Tibial artery (tissue), 4 donors: ENCODE results near the gene COLGALT1.

ENCODE experiments used
- DNase-seq, 2 donors: peaks; one replicate each; pipeline ENCODE4 v3.0.0-alpha.2; 2019
- H3K27ac ChIP-seq, 2 donors: fragments of 200-600 bp; sonication (generic) in 1 of 2; 1 replicate in 1 of 2; 2 replicates in 1 of 2; pipeline ENCODE4 v1.5.1; 2018 to 2019; ENCODE audit warnings: mild to moderate bottlenecking in 1 of 2
- H3K27me3 ChIP-seq, 2 donors: fragments of 200-600 bp; sonication (generic) in 1 of 2; one replicate each; pipeline versions ENCODE4 v1.5.1 to v1.6.0; 2016 to 2019
- H3K36me3 ChIP-seq, 3 donors: fragments of 200-600 bp; sonication (generic) in 2 of 3; one replicate each; pipeline ENCODE4 v1.5.1; 2016 to 2019; ENCODE audit warnings: mild to moderate bottlenecking in 2 of 3
- H3K4me1 ChIP-seq, 4 donors: fragments of 200-600 bp; sonication (generic) in 2 of 4; 1 replicate in 3 of 4; 2 replicates in 1 of 4; pipeline ENCODE4 v1.5.1; 2016 to 2019
- H3K4me3 ChIP-seq, 2 donors: fragments of 200-600 bp; sonication (generic) in 1 of 2; 1 replicate in 1 of 2; 2 replicates in 1 of 2; pipeline ENCODE4 v1.5.1; 2018 to 2019; ENCODE audit warnings: mild to moderate bottlenecking in 2 of 2
- H3K9me3 ChIP-seq, 3 donors: fragments of 200-600 bp; sonication (generic) in 1 of 3; one replicate each; pipeline ENCODE4 v1.5.1; 2016 to 2019
- CTCF ChIP-seq, 2 experiments: fragments of 200-600 bp in 1 of 2; fragments of 450-650 bp in 1 of 2; IDR thresholded peaks; one replicate each; pipeline ENCODE4 v1.5.1; 2017 to 2019; ENCODE audit warnings: antibody characterized with exemption in 2 of 2, mild to moderate bottlenecking in 1 of 2, moderate library complexity in 1 of 2
- intact Hi-C: fragments of 100-400 bp; cut with DNase I; formaldehyde crosslinking; loops from one replicate; pipeline ENCODE4 v1.15.0; 2023; ENCODE audit warnings: low total_unique reads

Gene COLGALT1

GRCh38 chr19:17598953-17599352, 43.5 kb downstream of the COLGALT1 start:
- H3K36me3 ChIP-seq = no peaks in the 10 kb centered on the region
- H3K27me3 ChIP-seq = peaks cover 0 to 41% of the 10 kb centered on the region in 2 donors
- H3K27ac ChIP-seq = no peak overlapping the region
- intact Hi-C loops = loop anchor here (10.0 kb wide), 1 partner anchor 386 kb away; no protein-coding TSS in a partner anchor
- no peak for DNase-seq
- no peak overlapping the region for H3K4me3 ChIP-seq
- no peaks in the 10 kb centered on the region for H3K9me3 ChIP-seq
- no peaks in the 10 kb centered on the region for H3K4me1 ChIP-seq
- no peak for TF ChIP-seq CTCF (IDR thresholded peaks at IDR 0.05)

- H3K27me3 ChIP-seq = peaks cover 0 to 49% of the 10 kb centered on the region in 2 donors
- no peaks in the 10 kb centered on the region for H3K4me1 ChIP-seq
- no peak for TF ChIP-seq CTCF (IDR thresholded peaks at IDR 0.05)
- intact Hi-C loops = loop anchor here (10.0 kb wide), 2 partner anchors 255 to 385 kb away; partner anchors contain the start of gene RPL18A
- no peak for DNase-seq
- no peaks in the 10 kb centered on the region for H3K9me3 ChIP-seq
- no peak overlapping the region for H3K4me3 ChIP-seq
- no peak overlapping the region for H3K27ac ChIP-seq
- no peaks in the 10 kb centered on the region for H3K36me3 ChIP-seq
These were observed 44.3 kb downstream of the COLGALT1 start for GRCh38 chr19:17599780-17600179.

GRCh38 chr19:17601683-17602082, 46.2 kb downstream of the COLGALT1 start:
- no peak for DNase-seq
- no peak overlapping the region for H3K27ac ChIP-seq
- H3K4me1 ChIP-seq = peaks cover 9 to 13% (median 11%) of the 10 kb centered on the region in 4 donors
- H3K9me3 ChIP-seq = no peaks in the 10 kb centered on the region
- H3K4me3 ChIP-seq = no peak overlapping the region
- no peaks in the 10 kb centered on the region for H3K36me3 ChIP-seq
- intact Hi-C loops = loop anchor here (10.0 kb wide), 1 partner anchor 253 kb away; the partner anchor contains the start of gene RPL18A
- peaks cover 0 to 68% of the 10 kb centered on the region in 2 donors for H3K27me3 ChIP-seq
- no peak for TF ChIP-seq CTCF (IDR thresholded peaks at IDR 0.05)

- Histone ChIP-seq H3K4me1 (peaks cover 9 to 14% (median 11%) of the 10 kb centered on the region in 4 donors), H3K27me3 (peaks cover 0 to 73% of the 10 kb centered on the region in 2 donors), H3K27ac (no peak overlapping the region), H3K36me3 (no peaks in the 10 kb centered on the region), H3K4me3 (no peak overlapping the region), H3K9me3 (no peaks in the 10 kb centered on the region)
- no peak for DNase-seq
- intact Hi-C loops = loop anchor here (10.0 kb wide), 1 partner anchor 253 kb away; the partner anchor contains the start of gene RPL18A
- TF ChIP-seq CTCF (IDR thresholded peaks at IDR 0.05) = no peak
These were observed 46.8 kb downstream of the COLGALT1 start for GRCh38 chr19:17602217-17602616.

GRCh38 chr19:17602872-17603510, 47.5 kb downstream of the COLGALT1 start:
- Histone ChIP-seq H3K27me3 (peaks cover 0 to 75% of the 10 kb centered on the region in 2 donors), H3K27ac (no peak overlapping the region), H3K4me1 (peaks cover 9 to 14% (median 11%) of the 10 kb centered on the region in 4 donors), H3K36me3 (no peaks in the 10 kb centered on the region), H3K4me3 (no peak overlapping the region), H3K9me3 (no peaks in the 10 kb centered on the region)
- TF ChIP-seq CTCF (IDR thresholded peaks at IDR 0.05) = no peak
- DNase-seq = no peak
- intact Hi-C loops = loop anchor here (10.0 kb wide), 1 partner anchor 252 kb away; the partner anchor contains the start of gene RPL18A
